ENCODE results near the gene TGFBR3L. TPM values are rescaled to one million over a fixed set of nuclear protein-coding genes. Genes with fewer than 3 reads are reported as not detected.

Gene TGFBR3L
- total RNA-seq, result 0.54 and 1.1 TPM in 2 replicates

DNA sequence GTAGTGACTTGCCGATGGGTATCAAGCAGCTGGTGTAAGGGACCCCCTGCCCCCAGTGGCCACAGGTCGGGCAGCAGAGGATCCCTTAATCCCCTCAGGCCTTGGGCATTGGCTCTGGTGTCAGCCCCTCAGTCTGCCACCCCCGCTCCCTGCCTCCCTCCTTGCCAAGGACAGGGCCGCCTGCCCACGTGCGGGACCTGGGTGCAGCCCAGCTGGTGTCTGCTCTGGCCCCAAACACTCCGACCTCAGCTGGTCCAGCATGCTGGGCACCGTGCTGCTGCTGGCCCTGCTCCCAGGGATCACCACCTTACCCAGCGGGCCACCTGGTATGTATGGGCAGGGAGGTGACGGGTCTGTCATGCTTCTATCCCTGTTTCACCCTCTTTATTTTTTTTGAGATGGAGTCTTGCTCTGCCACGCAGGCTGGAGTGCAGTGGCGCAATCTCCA lies at the start of gene TGFBR3L:
TSS of gene TGFBR3L (plus strand) at position 233 of the 448 bp plus-strand sequence.

DNA sequence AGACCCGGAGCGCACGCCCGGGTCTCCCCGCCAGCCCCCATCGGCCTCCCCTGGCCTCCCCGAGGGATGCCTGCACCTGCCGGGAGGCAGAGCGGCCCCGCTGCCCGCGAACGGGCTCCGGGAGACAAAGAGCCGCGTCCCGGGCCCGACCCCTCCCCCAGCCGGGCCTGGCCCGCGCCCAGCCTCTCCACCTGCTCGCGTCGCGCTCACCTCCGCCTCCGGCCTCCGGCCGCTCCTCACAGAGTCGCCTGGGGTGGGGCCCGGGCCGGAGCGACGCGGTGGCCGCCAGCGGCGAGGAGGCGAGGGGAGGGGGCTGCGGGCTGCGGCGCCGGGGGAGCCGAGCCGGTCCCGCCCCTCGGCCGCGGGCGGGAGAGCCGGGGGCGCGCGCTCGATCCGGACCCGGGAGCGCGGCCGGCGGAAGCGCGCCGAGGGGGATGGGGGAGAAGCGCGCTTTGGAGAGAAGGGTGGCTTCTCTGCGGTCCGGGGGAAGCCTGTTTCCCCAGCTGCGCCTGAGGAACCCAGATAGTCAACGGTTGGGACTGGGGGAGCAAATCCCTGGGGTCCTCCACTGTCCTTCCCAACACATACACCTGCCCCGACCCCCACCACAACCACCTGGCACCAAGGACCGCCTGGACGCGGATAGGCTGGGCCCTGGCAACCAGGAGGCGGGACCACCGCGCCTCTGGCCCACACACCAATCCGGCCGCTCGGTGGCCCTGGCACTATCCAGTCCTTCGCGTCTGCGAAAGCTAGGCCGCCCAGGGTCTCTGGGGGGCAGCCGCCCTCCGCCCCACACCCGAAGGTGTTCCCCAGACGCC lies 40.3 kb upstream of the TGFBR3L start, which contains the start of gene PRR36:
TSS of gene PRR36 (minus strand) at position 315 of the 821 bp plus-strand sequence. CDS start 701 bp downstream, outside the sequence.

DNA sequence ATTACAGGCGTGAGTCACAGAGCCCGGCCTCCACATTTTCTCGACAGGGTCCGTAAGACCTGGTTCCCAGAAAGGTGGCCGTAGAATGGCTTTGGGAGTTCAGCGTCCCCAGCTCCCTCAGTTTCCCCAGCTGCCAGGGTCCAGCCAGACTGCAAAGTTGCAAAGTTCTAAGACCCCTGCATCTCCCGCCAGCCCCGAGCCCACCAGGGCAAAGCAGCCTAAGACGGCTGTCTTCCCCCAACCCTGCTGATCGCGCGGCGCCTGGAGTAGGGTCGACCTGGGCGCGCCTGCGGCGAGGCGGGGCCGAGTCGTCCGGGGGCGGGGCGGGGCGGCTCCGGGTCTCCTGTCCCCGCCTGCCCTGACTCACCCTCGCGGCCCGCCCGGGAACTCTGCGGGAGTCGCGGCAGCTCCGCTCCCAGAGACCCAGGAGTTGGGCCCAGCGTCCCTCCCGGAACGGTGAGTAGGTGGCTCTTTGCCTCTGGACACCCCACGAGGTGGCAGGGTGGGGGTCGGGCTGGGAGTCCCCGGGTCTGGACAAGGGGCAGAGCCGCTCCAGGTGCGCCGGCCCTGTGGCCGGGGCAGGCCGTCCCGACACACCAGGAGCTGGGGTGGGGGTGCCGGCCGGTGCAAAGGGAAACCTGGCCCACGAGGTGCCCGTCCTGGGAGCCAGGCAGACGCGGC lies 26.3 kb upstream of the TGFBR3L start, which contains the start of gene LRRC8E:
TSS of gene LRRC8E (plus strand) at position 366 of the 681 bp plus-strand sequence. CDS start 7,094 bp downstream, outside the sequence.

DNA sequence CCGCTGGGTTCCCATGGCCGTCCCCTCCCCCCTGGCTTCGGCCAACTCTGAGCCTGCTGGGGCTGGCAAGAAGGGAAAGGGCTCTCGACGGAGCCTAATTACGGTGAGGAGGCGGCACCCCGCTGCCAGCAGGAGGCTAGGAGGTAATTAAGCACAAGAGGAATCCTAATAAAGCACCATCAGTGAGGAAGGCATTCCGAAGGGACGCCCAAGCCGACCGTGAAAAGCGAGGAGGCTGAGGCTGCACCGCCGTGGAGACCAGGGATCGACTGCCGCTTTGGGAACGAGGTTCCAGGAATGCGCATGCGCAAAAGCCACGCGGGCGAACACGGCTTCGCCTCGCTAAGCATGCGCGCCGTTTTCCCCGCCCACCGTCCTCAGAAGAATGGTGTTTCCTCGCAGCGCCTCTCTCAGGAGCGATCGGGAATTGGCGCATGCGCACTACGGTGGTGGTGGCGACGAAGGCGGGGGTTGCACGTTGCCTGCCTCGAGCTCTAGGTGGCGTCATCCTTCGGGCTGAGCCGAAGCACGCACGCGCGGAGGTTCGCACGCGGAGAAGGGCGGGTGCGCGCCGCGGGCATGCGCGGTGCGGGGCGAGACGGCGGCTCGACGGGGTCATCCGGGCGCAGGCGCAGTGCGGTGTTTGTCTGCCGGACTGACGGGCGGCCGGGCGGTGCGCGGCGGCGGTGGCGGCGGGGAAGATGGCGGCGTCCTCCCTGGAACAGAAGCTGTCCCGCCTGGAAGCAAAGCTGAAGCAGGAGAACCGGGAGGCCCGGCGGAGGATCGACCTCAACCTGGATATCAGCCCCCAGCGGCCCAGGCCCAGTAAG lies 11.2 kb upstream of the TGFBR3L start, which contains the start of gene MAP2K7:
TSS of gene MAP2K7 (plus strand) at position 634 of the 830 bp plus-strand sequence. CDS start at position 702, 68 bp downstream.

DNA sequence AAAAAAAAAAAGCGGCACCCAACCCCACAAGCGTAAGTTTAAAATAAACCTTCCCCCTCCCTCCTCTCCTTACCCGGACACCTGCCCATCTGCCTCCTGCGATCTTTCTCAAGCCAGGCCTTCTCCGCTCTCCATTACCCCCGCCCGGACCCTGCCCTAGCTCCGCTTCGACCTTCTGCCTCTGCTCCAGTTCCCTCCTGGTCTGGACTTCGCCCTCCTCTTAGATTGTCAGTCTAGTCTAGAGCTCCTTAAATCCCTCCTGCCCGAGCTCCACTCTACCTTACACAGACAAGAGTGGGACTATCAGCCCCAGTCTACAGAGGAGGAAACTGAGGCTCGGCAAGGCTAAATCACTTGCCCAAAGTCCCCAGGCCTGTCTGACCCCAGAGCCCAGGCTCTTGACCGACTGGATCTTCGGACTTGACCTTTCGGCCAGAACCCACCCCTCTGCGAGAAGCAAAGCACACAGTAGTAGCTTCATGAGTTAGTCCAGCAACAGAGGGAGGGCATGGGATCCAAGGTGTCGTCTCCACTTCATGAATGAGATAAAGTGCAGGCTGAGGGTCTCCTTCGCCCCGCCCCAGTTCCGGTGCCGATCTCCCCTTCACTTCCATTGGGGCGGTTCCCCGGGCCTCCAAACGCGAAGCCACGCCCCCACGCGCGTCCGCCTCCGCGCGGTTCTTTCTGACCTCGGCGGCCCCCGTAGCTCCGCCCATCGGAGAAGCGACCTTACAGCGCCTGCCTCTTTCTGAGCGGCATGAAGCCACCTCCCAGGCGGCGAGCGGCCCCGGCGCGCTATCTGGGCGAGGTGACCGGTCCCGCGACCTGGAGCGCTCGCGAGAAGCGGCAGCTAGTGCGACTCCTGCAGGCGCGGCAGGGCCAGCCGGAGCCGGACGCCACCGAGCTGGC lies 5.2 kb downstream of the TGFBR3L start, which contains the start of gene SNAPC2:
TSS of gene SNAPC2 (plus strand) at position 729 of the 909 bp plus-strand sequence. CDS start at position 758, 29 bp downstream.

DNA sequence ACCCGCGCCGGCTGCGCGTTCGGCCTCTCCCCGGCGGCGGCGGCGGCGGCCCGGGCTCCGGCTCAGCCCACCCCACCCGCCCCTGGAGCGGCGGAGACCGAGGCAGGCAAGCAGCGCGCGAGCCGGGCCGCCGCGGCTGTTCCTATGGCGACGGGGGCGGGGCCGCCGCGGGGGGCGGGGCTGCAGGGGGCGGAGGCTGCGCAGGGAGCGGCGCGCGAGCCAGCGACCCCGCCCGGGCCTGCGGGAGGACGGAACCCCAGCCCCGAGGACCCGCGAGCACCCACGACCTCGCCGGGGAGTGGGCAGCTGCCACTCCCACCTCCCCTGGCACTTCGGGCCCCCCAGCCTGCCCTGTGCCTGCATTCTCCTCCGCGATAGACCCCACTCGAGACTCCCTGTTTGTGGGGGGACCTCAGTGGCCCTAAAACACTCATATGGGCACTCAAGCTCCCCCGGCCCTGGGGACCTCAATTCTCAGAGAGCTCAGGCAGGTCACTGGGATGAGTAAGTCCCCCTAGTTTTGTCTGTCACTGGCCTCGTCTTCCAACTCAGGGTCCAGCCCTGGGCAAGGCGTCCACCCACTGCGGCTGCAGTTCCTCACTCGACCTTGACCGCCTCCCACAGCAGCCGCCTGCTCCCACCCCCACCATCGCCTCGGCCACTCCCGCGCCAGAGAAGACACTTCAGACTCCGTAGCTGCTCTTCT lies 11.5 kb downstream of the TGFBR3L start, which contains the start of gene CTXN1:
TSS of gene CTXN1 (minus strand) at position 115 of the 706 bp plus-strand sequence. CDS start 597 bp downstream, outside the sequence.

DNA sequence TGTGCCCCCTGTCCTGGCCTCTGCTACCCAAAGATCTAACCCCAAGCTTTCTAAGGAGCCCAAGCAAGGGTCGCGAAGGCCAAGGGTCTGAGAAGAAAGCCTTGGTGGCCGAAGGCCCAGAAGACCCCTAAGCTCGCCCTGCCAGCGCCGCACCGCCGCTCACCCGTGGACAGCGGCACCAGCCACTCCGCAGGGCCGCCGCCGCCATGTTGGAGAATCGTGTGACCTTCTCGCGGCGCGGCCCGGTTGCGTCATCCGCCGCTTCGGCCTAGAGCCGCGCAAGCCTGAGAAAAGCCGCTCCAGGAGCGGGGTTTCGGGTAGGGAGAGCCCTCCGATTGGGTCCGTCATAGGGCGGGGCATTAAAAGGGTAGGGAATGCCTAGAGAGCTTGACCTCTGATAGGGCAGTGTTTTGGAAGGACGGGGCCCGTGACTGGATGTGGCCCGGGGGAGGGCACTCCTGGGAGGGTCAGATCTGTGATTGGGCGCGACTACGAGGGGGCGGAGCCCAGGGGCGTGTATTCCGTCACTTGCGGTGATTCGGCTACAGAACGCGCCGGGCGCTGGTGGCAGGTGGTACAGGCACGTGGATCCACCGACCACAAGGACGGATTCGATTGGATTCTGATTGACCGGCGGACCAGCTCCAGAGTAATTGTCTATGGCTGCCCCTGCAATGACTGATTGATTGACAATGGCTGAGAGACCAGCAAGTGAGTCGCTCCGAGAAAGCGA lies 29.0 kb downstream of the TGFBR3L start, which contains the start of gene TIMM44:
TSS of gene TIMM44 (minus strand) at position 223 of the 733 bp plus-strand sequence. CDS start at position 208, 15 bp downstream.

Other genes starting within 250 kb of the TGFBR3L start
- not detected in 2 replicates for gene RETN, start 245.8 kb upstream of the TGFBR3L start, total RNA-seq
- not detected in 2 replicates for gene MCEMP1, start 237.7 kb upstream of the TGFBR3L start, total RNA-seq
- 148 and 207 TPM in 2 replicates for gene TRAPPC5, start 234.0 kb upstream of the TGFBR3L start, total RNA-seq
- not detected in 2 replicates for gene FCER2, start 212.7 kb upstream of the TGFBR3L start, total RNA-seq
- not detected in 2 replicates for gene CLEC4G, start 182.7 kb upstream of the TGFBR3L start, total RNA-seq
- gene CD209, start 167.3 kb upstream of the TGFBR3L start, total RNA-seq, result not detected in 2 replicates
- gene CLEC4M, start 151.6 kb upstream of the TGFBR3L start, total RNA-seq, result 0.38 and 0.72 TPM in 2 replicates
- 9.6 and 16.7 TPM in 2 replicates for gene EVI5L, start 84.6 kb upstream of the TGFBR3L start, total RNA-seq
- gene PRR36, start 40.4 kb upstream of the TGFBR3L start, total RNA-seq, result not detected in 2 replicates
- 1.6 and 2.2 TPM in 2 replicates for gene LRRC8E, start 26.3 kb upstream of the TGFBR3L start, total RNA-seq
- gene MAP2K7, start 11.0 kb upstream of the TGFBR3L start, total RNA-seq, result 9.4 and 11.1 TPM in 2 replicates
- gene SNAPC2, start 5.5 kb downstream of the TGFBR3L start, total RNA-seq, result 12.4 and 13.9 TPM in 2 replicates
- 3.3 and 5.0 TPM in 2 replicates for gene CTXN1, start 11.3 kb downstream of the TGFBR3L start, total RNA-seq
- gene TIMM44, start 28.8 kb downstream of the TGFBR3L start, total RNA-seq, result 58.5 and 64.7 TPM in 2 replicates
- 43.6 and 46.3 TPM in 2 replicates for gene ELAVL1, start 90.8 kb downstream of the TGFBR3L start, total RNA-seq
- gene CCL25, start 137.9 kb downstream of the TGFBR3L start, total RNA-seq, result not detected in 2 replicates
- not detected in 2 replicates for gene FBN3, start 234.8 kb downstream of the TGFBR3L start, total RNA-seq

All from endothelial cell of coronary artery (primary cell).